ENCODE measurements around the gene CEP126.
"Not testable (repeated sequence)": the region's sequence is repeated elsewhere in the genome, so short reads cannot be mapped to it uniquely, and the experiment has no call there.

Gene CEP126

GRCh38 chr11:101940901-101941520 lies 26.2 kb downstream of the CEP126 start:
- DNase-seq (ENCODE audit: low spot score): no peak

- no peak for DNase-seq (ENCODE audit: low spot score)
These were observed 30.1 kb downstream of the CEP126 start for GRCh38 chr11:101944923-101945322.

- DNase-seq (ENCODE audit: low spot score): no peak
These were observed 30.6 kb downstream of the CEP126 start for GRCh38 chr11:101945448-101945847.

- DNase-seq (ENCODE audit: low spot score): no peak
These were observed 34.9 kb downstream of the CEP126 start for GRCh38 chr11:101949680-101950220.

- DNase-seq (ENCODE audit: low spot score): no peak
These were observed 40.5 kb downstream of the CEP126 start for GRCh38 chr11:101955278-101955677.

GRCh38 chr11:101955701-101956100 lies 40.9 kb downstream of the CEP126 start:
- DNase-seq (ENCODE audit: low spot score): no peak

GRCh38 chr11:101960231-101960630 lies 45.4 kb downstream of the CEP126 start:
- DNase-seq (ENCODE audit: low spot score): no peak

- DNase-seq (ENCODE audit: low spot score): not testable (repeated sequence)
These were observed 49.4 kb downstream of the CEP126 start for GRCh38 chr11:101964200-101964599.

- no peak for DNase-seq (ENCODE audit: low spot score)
These were observed 59.4 kb downstream of the CEP126 start for GRCh38 chr11:101974255-101974654.

GRCh38 chr11:101974771-101975170 lies 60.0 kb downstream of the CEP126 start:
- no peak for DNase-seq (ENCODE audit: low spot score)

- DNase-seq (ENCODE audit: low spot score): no peak
These were observed 60.9 kb downstream of the CEP126 start for GRCh38 chr11:101975734-101976133.

- no peak for DNase-seq (ENCODE audit: low spot score)
These were observed 72.6 kb downstream of the CEP126 start for GRCh38 chr11:101987370-101987769.

GRCh38 chr11:101993172-101993571 lies 78.4 kb downstream of the CEP126 start:
- DNase-seq (ENCODE audit: low spot score): no peak

- DNase-seq (ENCODE audit: low spot score): not testable (repeated sequence)
These were observed 79.3 kb downstream of the CEP126 start for GRCh38 chr11:101994052-101994469.

GRCh38 chr11:101996111-101996510 lies 81.3 kb downstream of the CEP126 start:
- DNase-seq (ENCODE audit: low spot score): no peak

- DNase-seq (ENCODE audit: low spot score): no peak
These were observed 87.0 kb downstream of the CEP126 start for GRCh38 chr11:102001657-102002338.

- no peak for DNase-seq (ENCODE audit: low spot score)
These were observed 89.4 kb downstream of the CEP126 start for GRCh38 chr11:102004220-102004619.

- DNase-seq (ENCODE audit: low spot score): no peak
These were observed 90.5 kb downstream of the CEP126 start for GRCh38 chr11:102005306-102005705.

GRCh38 chr11:102006835-102007566 lies 92.2 kb downstream of the CEP126 start:
- no peak for DNase-seq (ENCODE audit: low spot score)

- DNase-seq (ENCODE audit: low spot score): peak; percentile 47
These were observed 93.0 kb downstream of the CEP126 start for GRCh38 chr11:102007567-102008437.

GRCh38 chr11:102010776-102011494 lies 96.1 kb downstream of the CEP126 start:
- no peak for DNase-seq (ENCODE audit: low spot score)

Measured in globus pallidus (tissue), 1 donor.